CD4-positive, alpha-beta T cell treated with Interleukin-10 for 1 hour (primary cell): ENCODE results near the gene FARP1.
"Not testable (repeated sequence)": the region's sequence is repeated elsewhere in the genome, so short reads cannot be mapped to it uniquely, and the experiment has no call there.

Source experiments
- DNase-seq: peaks from one replicate; pipeline ENCODE4 v3.0.0-alpha.2; 2020

Gene FARP1

DNA sequence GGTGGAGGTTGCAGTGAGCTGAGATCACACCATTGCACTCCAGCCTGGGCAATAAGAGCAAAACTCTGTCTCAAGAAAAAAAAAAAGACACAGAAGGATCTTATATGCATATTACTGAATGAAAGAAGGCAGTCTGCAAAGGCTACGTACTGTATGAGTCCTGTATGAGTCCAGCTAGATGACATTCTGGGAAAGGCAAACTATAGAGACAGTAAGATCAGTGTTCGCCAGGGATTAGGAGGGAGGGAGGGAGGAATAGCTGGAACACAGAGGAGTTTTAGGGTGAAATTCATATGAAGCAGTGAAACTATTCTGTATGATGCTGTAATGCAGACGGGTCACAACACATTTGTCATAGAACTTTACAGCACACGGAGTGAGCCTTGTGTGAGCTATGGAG is 200.1 kb downstream of the FARP1 start:
- no peak for DNase-seq

DNA sequence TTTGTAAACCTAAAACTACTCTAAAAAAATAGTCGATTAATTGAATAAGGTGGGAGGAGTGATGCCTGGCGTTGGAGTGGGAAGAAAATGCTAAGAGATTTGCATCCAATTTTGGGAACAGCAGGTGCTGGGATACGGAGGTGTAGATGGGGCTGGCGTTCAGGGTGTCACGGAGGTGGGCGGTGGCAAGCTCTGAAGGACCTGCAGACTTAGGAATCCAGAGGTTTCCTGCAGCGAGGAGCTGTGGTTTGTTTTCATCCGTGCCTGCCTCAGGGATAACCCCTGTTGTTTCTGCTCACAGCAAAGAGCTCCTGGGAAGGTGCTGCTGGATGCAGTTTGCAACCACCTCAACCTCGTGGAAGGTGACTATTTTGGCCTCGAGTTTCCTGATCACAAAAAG is 200.6 kb downstream of the FARP1 start:
- no peak for DNase-seq

DNA sequence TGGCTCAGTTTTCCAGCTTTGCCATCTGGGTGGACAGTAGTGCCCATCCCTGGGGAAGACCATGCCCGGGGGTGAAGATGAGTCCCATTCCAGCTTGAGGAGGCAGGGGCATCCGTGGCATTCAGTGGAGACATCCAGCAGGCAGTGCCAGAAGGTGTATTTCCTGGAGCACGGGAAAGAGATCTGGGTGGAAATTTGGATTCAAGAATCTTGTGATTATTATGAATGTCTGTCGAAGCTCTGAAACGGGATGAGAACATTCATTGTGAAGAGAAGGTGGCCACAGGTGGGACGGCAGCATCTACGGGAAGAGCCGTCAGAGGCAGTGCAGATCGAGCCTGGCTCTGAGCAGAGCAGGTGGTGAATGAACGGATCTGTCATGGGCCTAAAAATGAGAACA is 201.5 kb downstream of the FARP1 start:
- DNase-seq: no peak

DNA sequence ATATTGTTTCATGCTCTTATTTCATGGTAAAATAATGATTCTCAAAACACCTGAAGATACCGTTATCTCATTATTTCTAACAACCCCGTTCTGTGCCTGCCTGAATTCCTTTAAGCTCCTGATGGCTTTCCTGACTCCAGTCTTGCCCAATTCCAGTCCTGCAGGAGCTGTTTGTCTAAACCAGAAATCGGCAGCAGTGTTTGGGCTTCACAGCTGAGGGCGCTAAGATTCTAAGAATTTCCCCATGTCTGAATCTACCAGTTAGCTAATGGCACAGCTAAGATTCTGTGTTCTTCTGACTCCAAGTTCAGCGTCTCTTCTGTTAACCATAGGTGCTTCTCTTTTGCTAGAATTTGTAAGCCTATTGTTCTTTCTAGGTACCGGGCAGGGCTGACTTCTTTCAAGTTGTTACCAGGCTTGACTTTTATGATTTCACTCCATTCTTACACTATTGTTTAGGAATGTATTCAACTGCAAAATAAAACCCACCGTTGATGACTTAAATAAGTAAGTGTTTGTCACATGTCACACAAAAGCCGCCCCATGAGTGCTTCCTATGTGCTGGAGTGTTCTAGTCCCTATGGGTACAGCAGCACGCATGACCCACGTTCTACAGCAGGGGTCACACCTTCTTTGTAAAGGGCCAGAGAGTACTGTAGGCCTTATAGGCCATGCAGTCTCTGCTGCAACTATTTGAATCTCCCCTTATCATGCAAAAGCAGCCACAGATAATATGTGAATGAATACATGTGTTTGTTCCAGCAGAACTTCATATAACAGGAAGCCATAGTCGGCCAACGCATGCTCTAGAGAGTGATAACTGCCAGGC is 202.4 kb downstream of the FARP1 start:
- DNase-seq: no peak

DNA sequence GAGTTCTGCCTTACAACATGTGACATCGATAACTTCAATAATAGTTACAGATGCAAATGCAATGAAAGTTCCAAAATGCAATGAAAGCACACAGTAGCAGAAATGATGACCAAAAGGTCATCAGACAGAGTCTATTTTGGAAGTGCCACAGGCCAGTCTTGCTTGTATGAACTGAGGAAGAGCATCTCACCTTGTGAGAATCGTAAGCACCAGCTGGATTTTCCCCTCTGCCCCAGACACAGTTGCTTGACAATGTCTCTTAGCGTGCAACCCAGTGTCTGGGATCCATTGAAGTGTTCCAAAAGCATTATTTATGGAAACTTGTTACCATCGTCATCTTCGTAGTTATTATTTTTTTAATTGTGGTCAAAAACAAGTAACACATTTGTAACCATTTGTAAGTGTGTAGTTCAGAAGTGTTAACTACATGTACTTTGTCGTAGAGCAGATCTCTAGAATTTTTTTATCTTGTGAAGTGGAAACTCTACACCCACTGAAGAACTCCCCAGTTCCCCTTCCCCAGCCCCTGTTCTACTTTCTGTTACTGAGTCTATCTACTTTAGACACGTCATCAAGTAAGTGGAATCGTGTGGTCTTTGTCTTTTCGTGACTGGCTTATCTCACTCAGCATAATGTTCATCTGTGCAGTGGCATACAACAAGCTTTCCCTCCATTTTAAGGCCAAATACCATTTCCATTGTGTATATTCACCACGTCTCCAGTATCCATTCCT is 204.2 kb downstream of the FARP1 start:
- no peak for DNase-seq

DNA sequence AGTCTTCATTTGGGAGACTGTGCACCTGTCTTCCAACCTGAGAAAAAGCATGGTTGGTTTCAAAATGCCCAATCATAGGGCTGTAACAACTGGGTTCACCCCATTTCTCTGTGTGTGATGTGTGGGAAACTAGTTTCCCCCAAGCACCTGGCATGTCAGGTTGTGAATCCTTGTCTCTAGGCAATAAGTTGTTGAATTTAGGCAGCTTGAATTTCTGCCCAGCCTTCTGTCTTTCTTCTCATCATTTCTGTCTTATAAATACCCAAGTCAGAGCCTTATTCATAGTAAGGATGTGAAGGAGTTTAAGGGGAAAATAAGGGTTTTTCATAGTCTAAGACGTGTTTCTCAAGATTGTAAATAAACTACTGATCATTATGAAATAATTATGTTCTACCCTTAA is 204.9 kb downstream of the FARP1 start:
- no peak for DNase-seq

DNA sequence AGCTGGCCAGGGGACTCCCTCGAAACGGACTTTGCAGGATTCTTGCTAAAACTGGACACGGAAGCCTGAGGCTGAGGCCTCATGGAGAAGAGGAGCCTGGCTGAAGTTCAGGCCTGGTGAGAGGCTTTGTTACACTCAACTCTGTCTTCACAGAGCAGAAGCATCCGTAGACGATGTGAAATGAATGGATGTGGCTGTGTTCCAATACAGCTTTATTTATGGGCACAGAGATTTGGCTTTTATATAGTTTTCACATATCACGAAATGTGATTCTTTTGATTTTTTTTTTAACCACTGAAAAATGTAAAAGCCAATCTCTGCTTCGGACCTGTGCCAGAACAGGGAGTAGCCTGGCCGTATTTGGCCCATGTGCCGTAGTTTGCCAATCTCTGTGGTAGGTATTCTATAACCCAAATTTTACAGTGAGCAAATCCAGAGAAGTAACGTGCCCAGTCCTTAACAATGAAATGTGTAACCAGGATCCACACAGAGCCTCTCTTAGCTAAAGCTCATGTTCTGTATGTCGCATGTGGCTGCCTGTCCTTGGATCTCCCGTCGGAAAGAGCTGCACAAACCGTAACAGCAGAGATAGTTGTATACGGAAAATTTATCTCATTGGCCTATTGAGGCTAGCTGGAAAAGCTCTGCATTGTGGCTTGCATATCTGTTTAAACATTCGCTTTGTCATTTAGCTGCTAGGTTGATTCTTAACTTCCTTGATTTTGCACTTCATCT is 205.7 kb downstream of the FARP1 start:
- DNase-seq: no peak

DNA sequence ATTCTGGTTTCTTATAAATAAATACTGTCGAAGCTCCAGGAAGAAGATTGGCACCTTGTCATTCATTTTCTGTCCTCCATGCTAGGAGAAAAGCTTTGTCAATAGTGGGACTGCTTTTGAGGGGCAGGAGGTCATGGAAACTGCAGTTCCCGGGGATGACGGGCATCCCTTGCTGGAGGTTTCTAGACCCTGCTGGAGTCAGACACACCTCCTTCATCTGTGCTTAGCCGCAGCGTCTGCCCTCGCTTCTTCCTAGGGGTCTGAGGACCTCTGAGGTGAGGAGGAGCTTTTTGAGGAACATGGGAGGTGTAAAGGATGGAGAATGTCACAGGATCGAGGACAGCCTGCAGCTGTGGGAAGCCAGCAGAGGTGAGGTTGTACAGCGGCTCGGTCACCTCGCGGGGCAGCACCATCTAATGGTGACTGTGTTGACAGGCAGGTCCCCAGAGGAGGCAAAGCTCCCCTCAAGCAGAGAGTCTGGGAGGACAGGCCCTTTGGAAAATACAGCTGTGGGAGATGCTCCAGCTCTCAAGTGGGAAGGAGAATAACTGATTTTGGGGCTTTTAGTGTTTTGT is 206.9 kb downstream of the FARP1 start:
- DNase-seq: no peak

DNA sequence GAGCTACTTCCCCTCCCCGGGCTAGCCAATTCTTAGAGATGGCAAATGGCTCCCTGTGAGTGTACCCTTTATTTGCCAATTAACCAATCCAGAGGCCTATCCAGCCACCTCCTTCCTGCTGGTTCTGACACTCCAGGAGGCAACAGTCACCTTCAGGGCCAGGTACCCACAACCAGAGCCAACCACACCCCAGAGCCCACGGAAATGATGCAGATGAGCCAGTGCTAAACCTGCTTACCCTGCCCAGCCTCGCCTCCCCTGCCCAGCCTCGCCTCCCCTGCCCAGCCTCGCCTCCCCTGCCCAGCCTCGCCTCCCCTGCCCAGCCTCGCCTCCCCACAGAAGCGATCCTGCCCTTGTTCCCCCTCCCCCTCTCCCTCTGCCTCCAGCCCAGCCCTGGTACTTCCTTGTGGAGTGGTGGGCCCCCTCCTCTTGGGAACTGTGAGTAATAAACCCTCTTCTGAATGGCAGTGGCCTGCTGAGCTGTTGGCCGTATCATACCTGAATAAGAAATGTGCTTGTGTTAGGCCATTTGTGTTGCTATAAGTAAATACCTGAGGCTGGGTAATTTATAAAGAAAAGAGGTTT is 207.9 kb downstream of the FARP1 start:
- DNase-seq: no peak

DNA sequence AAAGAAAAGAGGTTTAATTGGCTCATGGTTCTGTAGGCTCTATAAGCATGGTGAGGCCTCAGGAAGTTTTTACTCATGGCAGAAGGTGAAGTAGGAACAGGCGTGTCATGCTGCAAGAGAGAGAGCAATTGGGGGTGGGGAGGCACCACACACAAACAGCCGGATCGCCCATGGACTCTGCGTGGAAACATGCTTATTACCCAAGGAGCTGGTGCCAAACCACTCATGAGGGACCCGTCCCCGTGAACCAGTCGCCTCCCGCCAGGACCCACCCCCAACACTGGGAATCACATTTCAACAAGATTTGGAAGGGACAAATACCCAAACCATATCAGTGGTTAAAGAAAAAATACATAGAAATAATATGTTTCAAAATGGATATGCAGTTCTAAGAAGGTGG is 208.7 kb downstream of the FARP1 start:
- no peak for DNase-seq

DNA sequence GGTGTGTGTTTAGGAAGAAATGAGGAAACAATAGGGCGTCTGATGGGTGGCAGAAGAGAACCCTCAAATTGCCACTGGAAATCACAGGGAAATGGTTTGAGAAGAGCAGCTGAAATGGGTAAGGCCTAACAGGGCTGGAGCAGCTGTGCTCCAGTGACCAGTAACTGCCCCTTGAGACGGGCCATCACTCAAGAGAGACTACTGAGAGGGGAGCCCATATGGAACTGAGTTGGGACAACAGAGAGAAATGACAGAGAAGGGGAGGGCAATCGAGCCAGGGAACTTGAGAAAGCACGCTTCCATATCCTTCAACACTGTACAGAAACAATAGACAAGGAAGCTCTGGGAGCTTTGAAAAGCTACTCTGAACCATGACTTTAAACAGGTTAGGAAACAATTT is 209.3 kb downstream of the FARP1 start:
- no peak for DNase-seq

DNA sequence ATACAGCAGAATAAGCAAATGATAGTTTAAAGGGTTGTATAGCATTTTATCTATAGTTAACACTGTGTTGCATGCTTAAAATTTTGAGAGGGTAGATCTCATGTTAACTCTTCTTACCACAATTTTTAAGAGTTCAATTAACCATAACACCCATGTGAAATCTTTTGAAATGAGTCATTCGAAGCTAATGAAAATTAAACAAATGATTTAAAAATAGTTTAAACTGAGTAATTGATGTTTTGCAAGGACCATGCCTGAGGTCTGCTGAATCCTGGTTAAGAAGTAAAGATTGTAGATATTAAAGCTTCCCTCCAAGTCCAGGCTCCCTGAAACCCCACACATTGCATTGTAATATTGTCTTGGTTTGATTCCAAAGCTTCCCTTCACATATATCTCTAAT is 210.9 kb downstream of the FARP1 start:
- no peak for DNase-seq

DNA sequence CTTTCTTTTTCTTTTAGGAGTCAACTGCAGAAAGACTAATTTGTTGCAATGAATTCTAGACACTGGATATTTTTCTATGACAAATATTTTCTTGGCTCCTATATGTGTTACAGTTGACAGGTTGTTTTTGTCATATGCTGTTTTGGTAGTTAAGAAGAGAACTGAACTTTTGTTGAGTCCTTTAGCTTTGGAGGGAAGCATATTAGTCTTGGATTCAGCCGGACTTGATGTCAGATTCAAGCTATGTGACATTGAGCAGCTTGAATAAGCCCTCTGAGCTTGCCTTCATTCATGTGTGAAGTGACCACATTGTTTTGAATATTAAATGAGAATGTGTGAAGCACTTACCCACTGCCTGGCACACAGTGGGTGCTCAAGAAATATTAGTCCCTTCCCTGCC is 216.0 kb downstream of the FARP1 start:
- no peak for DNase-seq

DNA sequence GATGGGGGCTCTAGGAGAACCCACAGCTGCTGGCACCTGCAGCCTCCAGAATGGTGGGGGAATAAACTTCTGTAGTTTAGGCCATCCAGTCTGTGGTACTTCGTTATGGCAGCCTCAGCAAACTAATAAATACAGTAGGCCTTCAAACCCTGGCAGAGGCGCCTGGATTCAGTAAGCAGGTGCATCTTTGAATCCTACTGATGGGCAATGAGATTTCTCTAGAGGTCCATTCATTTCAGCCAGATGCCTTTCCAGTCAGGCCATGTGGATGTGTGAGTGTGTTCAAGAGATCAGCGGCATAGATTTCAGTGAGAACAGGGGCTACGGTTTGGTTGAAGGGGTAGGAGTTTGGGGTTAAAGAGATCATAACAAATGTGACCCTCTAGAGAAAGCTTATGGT is 217.7 kb downstream of the FARP1 start:
- no peak for DNase-seq

DNA sequence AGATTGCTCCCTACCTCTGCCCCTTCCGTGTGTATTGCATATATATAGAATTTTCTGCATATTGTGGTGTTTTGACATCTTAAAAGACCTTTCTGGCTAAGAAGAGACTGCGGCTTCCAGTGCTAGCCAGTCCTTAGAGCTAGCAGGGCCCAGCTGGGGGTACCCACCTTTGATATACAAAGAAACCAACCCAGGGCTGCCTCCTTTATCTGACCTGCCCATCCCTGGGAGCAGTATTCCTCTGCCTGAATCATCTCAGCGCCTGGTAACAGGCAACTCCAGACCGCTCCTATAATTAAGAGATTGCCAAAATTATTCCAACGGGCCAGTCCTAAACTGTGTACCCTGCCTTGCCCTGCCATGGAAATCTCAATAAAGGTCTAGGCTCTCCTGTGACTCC is 220.4 kb downstream of the FARP1 start:
- no peak for DNase-seq

DNA sequence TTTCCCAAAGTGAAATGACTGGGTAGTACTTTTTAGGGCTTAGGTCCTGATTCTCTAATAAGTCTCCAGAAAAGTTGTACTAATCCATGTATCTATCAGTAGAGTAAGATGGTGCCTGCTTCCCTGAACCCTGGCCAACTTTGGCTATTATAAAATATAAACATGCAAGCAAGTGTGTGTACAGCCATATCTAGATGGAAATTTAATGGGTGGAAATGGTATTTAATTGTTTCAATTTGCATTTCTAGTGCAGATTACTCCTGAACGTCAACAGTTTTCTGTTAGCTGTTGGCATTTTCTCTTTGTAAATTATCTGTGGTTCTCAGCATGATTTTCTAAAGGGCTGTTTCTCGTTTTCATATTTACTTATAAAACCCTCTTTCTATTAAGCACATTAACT is 221.3 kb downstream of the FARP1 start:
- DNase-seq: no peak

DNA sequence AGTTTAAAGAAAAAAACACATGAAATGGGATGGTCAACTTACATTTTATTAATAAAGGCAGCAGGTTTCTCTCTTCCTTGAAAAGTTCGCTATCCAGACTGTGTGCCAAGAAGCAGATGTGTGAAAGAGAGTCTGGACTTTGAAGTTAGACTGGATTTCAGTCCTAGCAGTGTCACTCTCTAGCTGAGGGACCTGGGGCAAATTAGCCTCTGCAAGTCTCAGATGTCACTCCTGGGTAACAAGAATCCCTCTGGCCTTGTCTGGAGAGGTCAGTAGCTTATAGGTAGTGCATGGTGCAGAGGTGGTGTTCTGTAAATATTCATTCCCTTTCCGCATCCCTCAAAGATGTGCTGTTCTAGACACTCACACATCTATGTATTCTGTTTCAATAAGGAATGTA is 221.8 kb downstream of the FARP1 start:
- DNase-seq: no peak

DNA sequence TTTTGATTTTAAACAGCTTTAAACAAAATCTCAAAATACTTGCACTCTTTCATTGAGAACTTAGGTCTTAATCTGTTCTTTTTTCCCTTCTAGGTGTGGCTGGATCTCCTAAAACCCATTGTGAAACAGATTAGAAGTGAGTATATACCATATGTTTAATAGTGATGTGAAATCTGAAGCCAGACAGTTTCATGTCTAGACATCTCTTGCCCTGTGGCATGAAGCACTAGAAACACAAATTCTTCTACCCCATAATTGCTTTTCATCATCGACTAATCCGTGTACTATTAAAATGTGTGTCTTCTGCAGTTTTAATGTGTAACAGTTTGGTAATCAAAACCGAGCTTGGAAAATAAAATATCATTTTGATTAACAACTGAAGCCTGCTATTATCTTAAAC is 222.4 kb downstream of the FARP1 start:
- DNase-seq: no peak

DNA sequence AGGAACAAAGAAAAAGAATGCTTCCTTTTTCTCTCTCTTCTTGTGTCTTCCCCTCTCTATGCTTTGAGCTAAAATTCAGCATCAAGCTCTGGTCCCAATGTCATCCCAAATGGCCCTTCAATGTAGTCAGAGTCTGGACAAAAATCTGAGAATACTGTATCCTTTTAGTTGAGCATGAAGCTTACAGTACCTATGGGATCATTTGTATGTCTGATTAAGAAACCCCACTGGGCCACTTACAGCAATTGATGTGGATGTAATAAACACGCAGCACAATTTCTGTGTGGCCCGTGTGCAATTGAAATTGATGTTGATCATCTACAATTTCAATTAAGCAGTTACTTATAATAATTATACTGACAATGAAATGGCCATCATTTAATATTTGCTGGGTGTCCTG is 223.1 kb downstream of the FARP1 start:
- DNase-seq: no peak

DNA sequence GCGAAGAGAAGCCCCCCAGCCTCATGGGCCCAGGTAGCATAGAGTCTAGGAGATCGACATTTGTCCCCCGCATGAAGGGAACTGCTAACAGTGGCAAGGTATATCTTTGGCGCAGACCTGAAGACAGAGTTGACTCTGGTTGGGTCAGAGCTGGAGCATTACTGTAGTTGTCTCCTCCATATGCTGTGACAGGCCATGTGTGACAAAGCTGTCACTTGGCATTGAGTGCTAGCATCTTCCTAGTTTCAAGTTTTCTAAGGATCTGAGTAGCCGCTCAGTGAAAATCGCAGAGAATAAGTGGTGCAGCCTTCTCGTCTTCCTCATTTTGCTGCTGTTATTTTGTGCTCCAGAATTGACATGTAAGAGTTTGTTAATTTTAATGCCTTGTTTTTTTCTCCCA is 223.5 kb downstream of the FARP1 start:
- no peak for DNase-seq

DNA sequence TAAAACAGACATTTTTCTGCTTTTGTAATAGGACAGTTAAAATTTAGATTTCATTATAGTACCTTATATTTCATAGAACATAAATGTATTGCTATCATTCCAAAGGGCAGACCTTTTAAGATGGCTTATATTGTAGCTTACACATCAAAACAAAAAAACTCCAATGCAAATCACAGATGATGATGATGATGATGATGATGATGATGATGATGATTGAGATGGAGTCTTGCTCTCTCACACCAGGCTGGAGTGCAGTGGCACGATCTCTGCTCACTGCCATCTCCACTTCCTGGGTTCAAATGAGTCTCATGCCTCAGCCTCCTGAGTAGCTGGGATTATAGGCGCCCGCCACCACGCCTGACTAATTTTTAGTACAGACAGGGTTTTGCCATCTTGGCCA is 224.1 kb downstream of the FARP1 start:
- DNase-seq: no peak

DNA sequence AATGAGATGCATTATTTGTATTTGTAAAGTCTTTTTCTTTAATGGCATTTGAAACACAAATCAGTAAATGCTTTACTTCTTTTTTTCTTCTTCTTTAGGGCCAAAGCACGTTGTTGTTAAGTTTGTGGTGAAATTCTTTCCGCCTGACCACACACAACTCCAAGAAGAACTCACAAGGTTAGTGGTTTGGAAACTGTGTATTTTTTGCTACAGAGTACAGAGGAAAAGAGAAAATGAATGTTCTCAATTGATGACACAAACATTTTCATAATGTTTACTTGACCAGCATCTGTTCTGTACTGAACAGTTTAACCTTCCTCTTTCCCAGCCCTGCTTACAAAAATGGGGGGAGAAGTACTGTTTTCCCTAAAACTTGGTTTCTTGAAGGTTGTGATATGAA is 225.1 kb downstream of the FARP1 start:
- no peak for DNase-seq

DNA sequence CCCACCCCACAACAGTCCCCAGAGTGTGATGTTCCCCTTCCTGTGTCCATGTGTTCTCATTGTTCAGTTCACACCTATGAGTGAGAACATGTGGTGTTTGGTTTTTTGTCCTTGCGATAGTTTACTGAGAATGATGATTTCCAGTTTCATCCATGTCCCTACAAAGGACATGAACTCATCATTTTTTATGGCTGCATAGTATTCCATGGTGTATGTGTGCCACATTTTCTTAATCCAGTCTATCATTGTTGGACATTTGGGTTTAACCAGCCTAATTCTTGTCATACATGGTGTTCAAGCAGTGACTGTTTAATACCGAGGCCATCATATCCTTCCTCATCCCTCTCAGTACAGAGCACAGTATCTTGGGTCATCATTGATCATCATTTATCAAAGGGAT is 226.6 kb downstream of the FARP1 start:
- not testable (repeated sequence) for DNase-seq
